AG09319 (cell line): ENCODE data around the gene NVL.

Experiments
- DNase-seq: peaks from one replicate; pipeline ENCODE4 v3.0.0-alpha.2; 2010; ENCODE audit warnings: low read depth; ENCODE audit errors: extremely low read depth
- TF ChIP-seq, protein P1 (sequence below): IDR thresholded peaks from 2 replicates; pipeline ENCODE4 v1.5.1; 2011; ENCODE audit warnings: low read depth, mild to moderate bottlenecking, inconsistent platforms, low read length, moderate library complexity

NVL gene

DNA sequence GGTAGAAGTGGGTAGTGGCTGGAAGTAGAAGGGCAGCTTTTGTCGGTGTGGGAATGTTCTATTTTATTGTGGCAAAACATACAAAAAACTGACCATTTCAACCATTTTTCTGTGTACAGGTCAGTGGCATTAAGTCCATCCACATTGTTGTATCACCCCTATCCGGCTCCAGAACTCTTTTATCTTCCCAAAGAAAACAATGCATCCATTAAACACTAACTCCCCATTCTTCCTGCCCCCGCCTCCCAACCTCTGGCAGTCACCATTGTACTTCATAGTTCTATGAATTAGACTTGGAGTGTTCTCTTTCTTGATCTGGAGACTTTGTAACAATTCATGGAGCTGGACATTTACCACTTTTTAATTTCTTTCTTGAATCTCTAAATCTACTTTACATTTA, 91.2 kb downstream of the NVL start:
- DNase-seq, result no peak
- TF ChIP-seq, protein P1, sequence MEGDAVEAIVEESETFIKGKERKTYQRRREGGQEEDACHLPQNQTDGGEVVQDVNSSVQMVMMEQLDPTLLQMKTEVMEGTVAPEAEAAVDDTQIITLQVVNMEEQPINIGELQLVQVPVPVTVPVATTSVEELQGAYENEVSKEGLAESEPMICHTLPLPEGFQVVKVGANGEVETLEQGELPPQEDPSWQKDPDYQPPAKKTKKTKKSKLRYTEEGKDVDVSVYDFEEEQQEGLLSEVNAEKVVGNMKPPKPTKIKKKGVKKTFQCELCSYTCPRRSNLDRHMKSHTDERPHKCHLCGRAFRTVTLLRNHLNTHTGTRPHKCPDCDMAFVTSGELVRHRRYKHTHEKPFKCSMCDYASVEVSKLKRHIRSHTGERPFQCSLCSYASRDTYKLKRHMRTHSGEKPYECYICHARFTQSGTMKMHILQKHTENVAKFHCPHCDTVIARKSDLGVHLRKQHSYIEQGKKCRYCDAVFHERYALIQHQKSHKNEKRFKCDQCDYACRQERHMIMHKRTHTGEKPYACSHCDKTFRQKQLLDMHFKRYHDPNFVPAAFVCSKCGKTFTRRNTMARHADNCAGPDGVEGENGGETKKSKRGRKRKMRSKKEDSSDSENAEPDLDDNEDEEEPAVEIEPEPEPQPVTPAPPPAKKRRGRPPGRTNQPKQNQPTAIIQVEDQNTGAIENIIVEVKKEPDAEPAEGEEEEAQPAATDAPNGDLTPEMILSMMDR, result no peak

- TF ChIP-seq, protein P1, result no peak
- no peak for DNase-seq
Observed at GRCh38 chr1:224238212-224238611, 91.8 kb downstream of the NVL start.

DNA sequence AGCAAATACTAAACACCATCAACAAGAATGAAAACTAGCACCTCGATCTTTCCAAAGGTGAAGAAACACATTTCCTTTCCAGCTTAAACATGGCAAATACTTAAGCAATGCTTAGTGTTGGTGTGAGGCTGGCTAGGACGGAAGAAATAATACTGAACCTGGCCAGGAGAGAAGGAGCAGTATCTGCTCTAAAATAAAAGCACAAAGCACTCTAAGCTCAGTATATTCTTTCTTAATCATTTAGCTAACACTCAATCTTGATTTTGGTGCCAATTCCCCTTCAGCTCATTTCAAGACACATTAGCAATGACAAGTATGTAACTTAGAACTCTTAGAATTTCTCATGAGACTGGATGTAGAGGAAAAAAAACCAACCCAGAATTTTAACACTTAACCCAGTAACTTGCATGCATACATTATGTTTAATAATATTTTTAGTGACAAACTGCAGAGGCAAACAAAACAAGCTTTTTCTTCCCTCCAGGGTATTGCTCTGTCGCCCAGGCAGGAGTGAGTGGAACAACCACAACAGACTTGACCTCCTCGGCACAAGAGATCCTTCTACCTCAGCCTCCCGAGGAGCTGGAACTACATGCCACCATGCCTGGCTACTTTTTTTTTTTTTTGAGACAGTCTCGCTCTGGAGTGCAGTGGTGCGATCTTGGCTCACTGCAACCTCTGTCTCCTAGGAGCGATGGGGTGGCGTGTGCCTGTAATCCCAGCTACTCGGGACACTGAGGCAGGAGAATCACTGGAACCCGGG, 92.7 kb downstream of the NVL start:
- no peak for DNase-seq

GRCh38 chr1:224235813-224236493, 94.0 kb downstream of the NVL start:
- TF ChIP-seq, protein P1, result no peak
- DNase-seq, result no peak

More for the DNA sequence above, 92.7 kb downstream of the NVL start:
- TF ChIP-seq, protein P1, result no peak

DNA sequence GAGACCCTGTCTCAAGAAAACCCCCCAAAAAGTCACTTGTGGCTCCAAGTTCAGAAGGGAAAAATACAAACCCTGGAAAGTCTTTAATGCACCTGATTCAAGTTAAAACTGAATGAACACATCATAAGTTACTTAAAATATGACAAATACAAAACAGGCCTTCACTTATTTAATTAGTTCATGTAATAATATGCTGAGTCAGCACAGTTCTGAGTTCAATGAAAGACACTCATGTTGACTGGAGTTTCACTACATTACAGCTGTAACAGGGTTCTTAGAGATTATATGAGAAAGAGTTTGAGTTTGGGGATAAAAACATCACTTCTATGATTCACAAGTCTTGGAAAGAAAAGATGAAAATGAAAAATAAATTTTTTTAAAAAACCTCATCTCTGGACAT, 96.0 kb downstream of the NVL start:
- no peak for DNase-seq

DNA sequence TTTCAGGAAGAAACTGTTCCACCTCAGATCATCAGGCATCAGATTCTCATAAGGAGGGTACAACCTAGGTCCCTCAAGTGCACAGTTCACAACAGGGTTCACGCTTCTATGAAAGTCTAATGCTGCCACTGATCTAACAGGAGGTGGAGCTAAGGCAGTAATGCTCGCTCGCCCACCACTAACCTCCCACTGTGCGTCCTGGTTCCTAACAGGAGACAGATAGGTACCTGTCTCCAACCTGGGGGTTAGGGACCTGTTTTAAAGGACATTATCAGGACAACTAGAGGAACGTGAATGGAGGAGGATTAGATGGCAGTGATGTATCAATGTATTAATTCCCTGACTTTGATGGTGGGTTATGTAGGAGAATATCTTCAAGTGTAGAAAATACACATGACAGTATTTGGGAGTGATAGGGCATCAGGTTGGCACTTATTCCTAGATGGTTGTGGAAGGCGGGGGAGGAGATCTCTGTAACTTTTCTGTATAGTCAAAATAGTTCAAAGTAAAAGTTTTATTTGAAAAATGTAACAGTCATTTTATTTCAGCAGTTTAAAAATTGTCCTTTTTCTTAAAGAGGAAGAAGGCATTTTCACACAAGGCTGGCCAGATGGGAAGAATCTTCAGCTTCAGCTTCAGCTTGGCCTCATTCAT, 103.0 kb downstream of the NVL start:
- no peak for DNase-seq
- TF ChIP-seq, protein P1, result no peak

More for the DNA sequence above, 96.0 kb downstream of the NVL start:
- TF ChIP-seq, protein P1, result no peak
